Heart left ventricle (tissue), 13 donors: ENCODE measurements around the gene SARNP.

Source experiments
- CTCF ChIP-seq, 12 donors: fragments of 200-600 bp; sonication (generic) in 4 of 12; IDR thresholded peaks; one replicate each; pipeline versions ENCODE4 v1.5.0 to v1.8.0; 2018 to 2022; ENCODE audit warnings: antibody characterized with exemption in 12 of 12, mild to moderate bottlenecking in 5 of 12
- POLR2A ChIP-seq, 2 donors: fragments of 450-650 bp; IDR thresholded peaks; one replicate each; pipeline ENCODE4 v1.6.1; 2017; ENCODE audit warnings: antibody characterized with exemption in 2 of 2, mild to moderate bottlenecking in 2 of 2, moderate library complexity in 2 of 2
- donor health status: ischemic (EF 13 %, LVEDD 7.1; RV severe dilation, severe dysfunction).
- donor health status: DM: no; HTN: yes; CAD: no.
- donor health status: DM: no; HTN: no; CAD: no.
- donor health status: ischemic (EF 25% LVEDD 6.9; RV normal size, moderate dysfunction).
- donor health status: ischemic (EF 25% LVEDD 5.7; RV mildly dilated, moderate dysfunction).
- donor health status: ischemic (EF 35%, LVEDD 5.7; RV mildly dilated, moderate dysfunction).
- donor health status: nonischemic (EF 11% LVEDD 7.7; RV severe dilation, severe dysfunction).
- donor health status: DM: yes; HTN: yes; CAD: no.
- donor health status: PGD.
- donor health status: ischemic (EF 29% LVEDD 5.4; RV normal size, mild dysfunction).
- donor health status: nonischemic (EF 23%, LVEDD 6.1; RV moderate dilation, normal function).

- TF ChIP-seq CTCF (IDR thresholded peaks at IDR 0.05): no peak
- no peak for TF ChIP-seq POLR2A (IDR thresholded peaks at IDR 0.05)
Observed at GRCh38 chr12:55721601-55722213, 95.8 kb downstream of the SARNP start.
